GM10248 (cell line): ENCODE results near the gene CUX1.
"Not testable (repeated sequence)": the region's sequence is repeated elsewhere in the genome, so short reads cannot be mapped to it uniquely, and the experiment has no call there.

Source experiments
- CTCF ChIA-PET: fragments of 300-600 bp; sonication (Branson Sonifier 250); formaldehyde crosslinking; extraction: SDS; loops from one replicate; lab custom pipeline; 2021; ENCODE audit warnings: antibody characterized with exemption; lab: Yijun Ruan, JAX
- POLR2A ChIA-PET: fragments of 350-650 bp; sonication (Branson Sonifier 250); formaldehyde crosslinking; extraction: SDS; loops from one replicate; lab custom pipeline; 2020; ENCODE audit warnings: antibody characterized with exemption; lab: Yijun Ruan, JAX
- DNase-seq: peaks from one replicate; pipeline ENCODE4 v3.0.0; 2012; ENCODE audit errors: extremely low spot score
- CTCF ChIP-seq: IDR thresholded peaks from 2 replicates; pipeline ENCODE4 v1.5.1; 2012; ENCODE audit warnings: mild to moderate bottlenecking, low read depth; ENCODE audit errors: extremely low read depth, missing control alignments, control extremely low read depth

The CUX1 gene

GRCh38 chr7:101824440-101824839 lies 7.0 kb downstream of the CUX1 start:
- TF ChIP-seq CTCF = no peak
- no peak for DNase-seq
- POLR2A ChIA-PET = no interaction called here
- CTCF ChIA-PET = interaction anchor here (1.1 to 2.0 kb wide), 2 partner anchors 10 to 20 kb away, joined by 3 to 5 read pairs; no protein-coding TSS in a partner anchor

GRCh38 chr7:101826081-101826835 lies 8.8 kb downstream of the CUX1 start:
- DNase-seq = no peak
- no peak for TF ChIP-seq CTCF
- ChIA-PET CTCF (interaction anchor here (0.8 to 1.4 kb wide), 7 partner anchors 12 to 447 kb away, joined by 3 to 4 read pairs (median 3); no protein-coding TSS in a partner anchor), POLR2A (no interaction called here)

GRCh38 chr7:101828301-101829020 lies 11.0 kb downstream of the CUX1 start:
- POLR2A ChIA-PET = no interaction called here
- CTCF ChIA-PET = interaction anchor here (1.3 kb wide), 2 partner anchors 10 to 85 kb away, joined by 3 to 4 read pairs; no protein-coding TSS in a partner anchor
- peak; percentile 45 for DNase-seq
- no peak for TF ChIP-seq CTCF

GRCh38 chr7:101829374-101829773 lies 11.9 kb downstream of the CUX1 start:
- POLR2A ChIA-PET = no interaction called here
- TF ChIP-seq CTCF = no peak
- no peak for DNase-seq
- CTCF ChIA-PET = no interaction called here

GRCh38 chr7:101829821-101830220 lies 12.4 kb downstream of the CUX1 start:
- POLR2A ChIA-PET = no interaction called here
- CTCF ChIA-PET = no interaction called here
- TF ChIP-seq CTCF = no peak
- no peak for DNase-seq

GRCh38 chr7:101831396-101831795 lies 14.0 kb downstream of the CUX1 start:
- POLR2A ChIA-PET, DNase-seq: not testable (repeated sequence)
- CTCF ChIA-PET = interaction anchor here (1.6 kb wide), 1 partner anchor 10 kb away, joined by 5 read pairs; no protein-coding TSS in a partner anchor
